Loucy (cell line): ENCODE measurements around the gene BMAL1.

ENCODE experiments used
- H2AFZ ChIP-seq: fragments of 200-600 bp; sonication (generic); 2 replicates; pipeline ENCODE4 v1.6.0; 2016; ENCODE audit warnings: antibody characterized with exemption, mild to moderate bottlenecking, low read length, moderate library complexity
- H3F3A ChIP-seq: fragments of 200-600 bp; 2 replicates; pipeline ENCODE4 v1.6.0; 2016; ENCODE audit warnings: antibody characterized with exemption, low read depth, mild to moderate bottlenecking
- H3K27me3 ChIP-seq: fragments of 200-600 bp; sonication (generic); 2 replicates; pipeline ENCODE4 v1.6.1; 2014; ENCODE audit warnings: low read length, mild to moderate bottlenecking; ENCODE audit not compliant: insufficient read depth, poor library complexity, severe bottlenecking
- H3K36me3 ChIP-seq: fragments of 200-600 bp; sonication (generic); 2 replicates; pipeline ENCODE4 v1.6.1; 2016; ENCODE audit warnings: low read length; ENCODE audit not compliant: insufficient read depth
- H3K4me1 ChIP-seq: fragments of 200-600 bp; sonication (generic); 2 replicates; pipeline ENCODE4 v1.5.1; 2014; ENCODE audit warnings: low read length, mild to moderate bottlenecking; ENCODE audit not compliant: insufficient read depth, poor library complexity, severe bottlenecking
- H3K4me2 ChIP-seq: fragments of 200-600 bp; sonication (generic); 2 replicates; pipeline ENCODE4 v1.6.0; 2014; ENCODE audit warnings: antibody characterized with exemption, low read length, low read depth, mild to moderate bottlenecking; ENCODE audit not compliant: poor library complexity, severe bottlenecking
- H3K4me3 ChIP-seq: fragments of 200-600 bp; sonication (generic); 2 replicates; pipeline ENCODE4 v1.5.1; 2014; ENCODE audit warnings: low read length, mild to moderate bottlenecking, mixed read lengths; ENCODE audit not compliant: poor library complexity, severe bottlenecking
- H3K79me2 ChIP-seq: fragments of 200-600 bp; sonication (generic); 2 replicates; pipeline ENCODE4 v1.6.1; 2014; ENCODE audit warnings: low read length; ENCODE audit not compliant: insufficient read depth
- H3K9ac ChIP-seq: fragments of 200-600 bp; sonication (generic); 2 replicates; pipeline ENCODE4 v1.6.0; 2014; ENCODE audit warnings: mild to moderate bottlenecking, low read depth, low read length, moderate library complexity; ENCODE audit not compliant: poor library complexity, severe bottlenecking
- H3K9me2 ChIP-seq: fragments of 200-600 bp; sonication (generic); replicated peaks from 2 replicates; pipeline ENCODE4 v1.6.1; 2016; ENCODE audit warnings: low read depth, low read length, mixed read lengths
- H3K9me3 ChIP-seq: fragments of 200-600 bp; sonication (generic); 2 replicates; pipeline ENCODE4 v1.6.1; 2014; ENCODE audit warnings: mild to moderate bottlenecking, antibody characterized with exemption, low read length, low read depth; ENCODE audit not compliant: insufficient read depth
- H4K20me1 ChIP-seq: fragments of 200-600 bp; sonication (generic); 2 replicates; pipeline ENCODE4 v1.6.0; 2014; ENCODE audit warnings: antibody characterized with exemption, low read length, mild to moderate bottlenecking; ENCODE audit not compliant: insufficient read depth, poor library complexity, severe bottlenecking
- EZH2phosphoT487 ChIP-seq: fragments of 200-600 bp; IDR thresholded peaks from 2 replicates; pipeline ENCODE4 v1.6.1; 2018; ENCODE audit warnings: antibody characterized with exemption, mild to moderate bottlenecking, moderate library complexity, borderline replicate concordance
- TF ChIP-seq, protein P1 (sequence below): fragments of 200-600 bp; sonication (generic); conservative IDR thresholded peaks from 2 replicates; pipeline ENCODE4 v1.5.1; 2014; ENCODE audit warnings: mild to moderate bottlenecking, antibody characterized with exemption, low read length

Gene BMAL1

DNA sequence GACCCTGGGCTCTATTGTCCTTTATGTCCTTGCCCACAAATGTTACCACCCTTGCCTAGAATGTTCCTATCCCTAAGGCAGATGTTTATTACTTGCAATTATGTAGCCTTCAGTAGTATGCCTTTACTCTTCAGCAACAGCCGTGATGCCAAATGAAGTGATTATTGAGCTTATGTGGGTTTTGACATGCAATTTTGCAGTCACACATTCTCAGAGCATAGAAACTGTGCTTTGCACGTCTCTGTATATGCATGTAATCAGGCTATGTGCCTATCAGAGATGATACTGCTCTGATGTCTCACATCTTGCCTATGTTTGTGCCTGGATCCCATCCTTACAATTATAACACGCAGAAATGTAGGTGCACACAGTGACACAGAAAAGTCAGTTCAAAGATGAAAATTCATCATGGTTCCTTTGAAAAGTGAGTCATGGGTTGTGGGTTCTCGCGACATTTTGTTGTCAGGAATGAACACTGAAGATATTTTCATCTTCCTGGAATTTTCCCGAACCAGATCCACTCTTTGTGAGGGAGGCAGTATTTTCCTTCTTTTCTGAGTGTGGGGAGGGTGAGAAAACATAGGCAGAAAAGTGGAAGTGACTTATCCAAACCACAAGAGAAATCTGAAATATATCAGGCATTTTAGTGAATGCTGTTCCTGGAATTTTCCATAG lies 81.1 kb downstream of the BMAL1 start:
- H3K9me2 ChIP-seq: no peaks in the 10 kb centered on the region
- TF ChIP-seq, protein P1, sequence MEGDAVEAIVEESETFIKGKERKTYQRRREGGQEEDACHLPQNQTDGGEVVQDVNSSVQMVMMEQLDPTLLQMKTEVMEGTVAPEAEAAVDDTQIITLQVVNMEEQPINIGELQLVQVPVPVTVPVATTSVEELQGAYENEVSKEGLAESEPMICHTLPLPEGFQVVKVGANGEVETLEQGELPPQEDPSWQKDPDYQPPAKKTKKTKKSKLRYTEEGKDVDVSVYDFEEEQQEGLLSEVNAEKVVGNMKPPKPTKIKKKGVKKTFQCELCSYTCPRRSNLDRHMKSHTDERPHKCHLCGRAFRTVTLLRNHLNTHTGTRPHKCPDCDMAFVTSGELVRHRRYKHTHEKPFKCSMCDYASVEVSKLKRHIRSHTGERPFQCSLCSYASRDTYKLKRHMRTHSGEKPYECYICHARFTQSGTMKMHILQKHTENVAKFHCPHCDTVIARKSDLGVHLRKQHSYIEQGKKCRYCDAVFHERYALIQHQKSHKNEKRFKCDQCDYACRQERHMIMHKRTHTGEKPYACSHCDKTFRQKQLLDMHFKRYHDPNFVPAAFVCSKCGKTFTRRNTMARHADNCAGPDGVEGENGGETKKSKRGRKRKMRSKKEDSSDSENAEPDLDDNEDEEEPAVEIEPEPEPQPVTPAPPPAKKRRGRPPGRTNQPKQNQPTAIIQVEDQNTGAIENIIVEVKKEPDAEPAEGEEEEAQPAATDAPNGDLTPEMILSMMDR: no peak
- TF ChIP-seq EZH2phosphoT487: no peak
- H3K9ac ChIP-seq: no peak overlapping the region
- H3K4me1 ChIP-seq: no peaks in the 10 kb centered on the region
- H3K4me3 ChIP-seq: no peak overlapping the region
- no peaks in the 10 kb centered on the region for H3K79me2 ChIP-seq
- H3F3A ChIP-seq: no peaks in the 10 kb centered on the region
- H3K4me2 ChIP-seq: no peak overlapping the region
- H3K36me3 ChIP-seq: no peaks in the 10 kb centered on the region
- no peaks in the 10 kb centered on the region for H4K20me1 ChIP-seq
- no peaks in the 10 kb centered on the region for H3K9me3 ChIP-seq
- no peaks in the 10 kb centered on the region for H3K27me3 ChIP-seq
- no peak overlapping the region for H2AFZ ChIP-seq

- Histone ChIP-seq H3K9ac (no peak overlapping the region), H3K27me3 (no peaks in the 10 kb centered on the region), H3K79me2 (no peaks in the 10 kb centered on the region), H2AFZ (no peak overlapping the region), H3K4me2 (no peak overlapping the region), H4K20me1 (no peaks in the 10 kb centered on the region), H3K4me1 (no peaks in the 10 kb centered on the region), H3K4me3 (no peak overlapping the region), H3K9me2 (no peaks in the 10 kb centered on the region), H3K36me3 (no peaks in the 10 kb centered on the region), H3K9me3 (no peaks in the 10 kb centered on the region), H3F3A (no peaks in the 10 kb centered on the region)
- no peak for TF ChIP-seq EZH2phosphoT487
- TF ChIP-seq, protein P1: no peak
Observed at GRCh38 chr11:13362596-13363109, 85.1 kb downstream of the BMAL1 start.

DNA sequence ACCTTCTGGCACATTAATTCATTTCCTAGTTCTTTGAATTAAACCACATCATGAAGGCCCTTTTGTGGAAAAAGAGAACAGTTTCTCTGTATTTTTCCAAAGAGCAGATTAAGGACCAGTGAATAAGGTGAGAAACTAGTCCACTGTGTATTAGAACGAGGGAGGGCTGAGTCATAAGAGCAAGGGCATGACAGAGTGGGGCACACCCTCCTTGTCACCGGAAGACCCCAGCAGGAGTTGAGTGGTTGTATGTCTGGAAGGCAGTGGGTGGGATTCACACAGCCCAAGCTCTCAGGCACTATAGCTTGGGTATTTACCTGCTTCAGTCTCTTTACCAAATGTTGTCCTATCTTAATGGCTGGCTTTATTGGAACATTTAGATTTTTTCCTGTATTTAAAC lies 86.8 kb downstream of the BMAL1 start:
- no peaks in the 10 kb centered on the region for H3K36me3 ChIP-seq
- no peaks in the 10 kb centered on the region for H3F3A ChIP-seq
- no peak overlapping the region for H3K4me3 ChIP-seq
- H3K9me3 ChIP-seq: no peaks in the 10 kb centered on the region
- no peaks in the 10 kb centered on the region for H3K4me1 ChIP-seq
- no peaks in the 10 kb centered on the region for H3K79me2 ChIP-seq
- no peak overlapping the region for H3K9ac ChIP-seq
- H3K27me3 ChIP-seq: no peaks in the 10 kb centered on the region
- no peak overlapping the region for H2AFZ ChIP-seq
- no peak overlapping the region for H3K4me2 ChIP-seq
- no peaks in the 10 kb centered on the region for H4K20me1 ChIP-seq
- no peak for TF ChIP-seq EZH2phosphoT487
- TF ChIP-seq, protein P1: no peak
- H3K9me2 ChIP-seq: no peaks in the 10 kb centered on the region
